ENCODE results near the gene LORICRIN. TPM values are rescaled to one million over a fixed set of nuclear protein-coding genes. Genes with fewer than 3 reads are reported as not detected.

The LORICRIN gene
- polyA plus RNA-seq, 4 donors: not detected

DNA sequence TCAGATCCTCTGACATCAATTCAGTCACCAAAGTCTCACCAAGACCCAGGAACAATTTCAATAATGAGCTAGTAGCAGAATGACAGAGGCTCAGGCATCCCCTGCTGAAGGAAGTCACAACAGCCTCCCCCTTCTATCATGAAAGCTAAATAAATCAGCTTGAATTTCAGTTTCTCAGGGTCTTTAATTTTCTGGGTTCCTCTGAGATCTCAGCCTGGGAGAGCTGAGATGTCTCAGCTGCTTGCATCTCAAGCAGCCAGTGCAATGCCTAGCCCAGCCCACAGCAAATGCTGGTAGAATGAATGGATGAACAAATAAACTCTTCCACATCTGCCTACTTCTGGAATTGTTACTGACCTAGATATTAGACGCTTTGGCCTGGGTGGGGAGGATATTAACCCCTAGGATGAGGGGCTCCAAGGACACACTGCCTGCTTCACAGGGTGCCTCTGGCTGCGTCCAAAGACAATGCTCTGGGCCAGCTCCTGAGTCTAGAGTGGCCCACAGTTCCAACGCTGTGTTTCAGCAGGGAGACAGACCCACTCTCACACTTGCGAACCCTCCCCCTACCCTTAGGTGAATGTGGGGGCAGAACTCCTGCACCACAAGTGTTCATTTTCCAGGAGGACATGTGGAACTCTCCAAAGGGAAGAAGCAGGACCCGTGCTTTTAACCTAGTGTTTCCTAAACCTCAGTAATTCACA is 11.2 kb upstream of the LORICRIN start:
- peak in 1 of 4 donors; percentile 35 for DNase-seq (ENCODE audit: low read depth in 4 of 4, low spot score in 3 of 4)

DNA sequence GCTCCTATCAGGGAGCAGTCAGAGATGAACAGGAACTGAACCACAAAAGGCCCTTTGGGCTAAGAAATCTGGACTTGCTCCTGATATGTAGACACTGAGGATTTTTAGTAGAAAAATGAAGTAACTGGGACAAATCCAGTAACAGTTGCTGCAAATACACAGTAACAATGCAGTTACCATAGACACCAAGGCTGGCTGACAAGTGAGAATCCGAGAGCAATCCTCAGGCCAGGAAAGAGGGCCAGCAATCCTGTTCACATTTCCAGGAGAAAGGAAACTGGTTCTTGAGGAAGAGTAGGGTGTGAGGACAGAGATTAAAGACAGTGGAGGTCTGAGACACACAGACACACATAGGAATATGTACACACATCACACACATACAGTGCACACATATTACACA is 9.3 kb upstream of the LORICRIN start:
- no peak for DNase-seq (ENCODE audit: low read depth in 4 of 4, low spot score in 3 of 4)

DNA sequence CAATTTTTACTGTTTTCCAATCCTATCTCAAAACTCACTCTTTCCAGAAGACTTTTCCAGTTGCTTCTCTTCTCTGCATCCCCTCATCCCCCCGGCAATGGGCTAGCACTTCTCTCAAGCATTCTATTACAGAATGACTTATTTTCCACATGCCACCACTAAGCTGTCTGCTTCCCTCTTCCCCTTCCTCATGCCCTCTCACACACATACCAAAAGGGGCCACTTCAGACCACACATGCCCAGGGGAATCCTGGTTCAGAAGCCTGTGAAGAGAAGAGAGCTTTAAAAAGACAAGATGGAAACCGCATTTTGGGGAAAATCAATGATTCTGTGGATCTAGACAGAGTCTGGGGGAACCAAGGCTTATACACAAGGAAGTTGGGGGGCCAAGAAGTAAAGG is 8.4 kb upstream of the LORICRIN start:
- DNase-seq (ENCODE audit: low read depth in 4 of 4, low spot score in 3 of 4): no peak

GRCh38 chr1:153251562-153251961 is 7.9 kb upstream of the LORICRIN start:
- no peak for DNase-seq (ENCODE audit: low read depth in 4 of 4, low spot score in 3 of 4)

- no peak for DNase-seq (ENCODE audit: low read depth in 4 of 4, low spot score in 3 of 4)
Observed at GRCh38 chr1:153251988-153252387, 7.5 kb upstream of the LORICRIN start.

GRCh38 chr1:153253076-153253475 is 6.4 kb upstream of the LORICRIN start:
- no peak for DNase-seq (ENCODE audit: low read depth in 4 of 4, low spot score in 3 of 4)

GRCh38 chr1:153253693-153254092 is 5.8 kb upstream of the LORICRIN start:
- no peak for DNase-seq (ENCODE audit: low read depth in 4 of 4, low spot score in 3 of 4)

GRCh38 chr1:153260585-153261280 is 1.2 kb downstream of the LORICRIN start:
- no peak for DNase-seq (ENCODE audit: low read depth in 4 of 4, low spot score in 3 of 4)

DNA sequence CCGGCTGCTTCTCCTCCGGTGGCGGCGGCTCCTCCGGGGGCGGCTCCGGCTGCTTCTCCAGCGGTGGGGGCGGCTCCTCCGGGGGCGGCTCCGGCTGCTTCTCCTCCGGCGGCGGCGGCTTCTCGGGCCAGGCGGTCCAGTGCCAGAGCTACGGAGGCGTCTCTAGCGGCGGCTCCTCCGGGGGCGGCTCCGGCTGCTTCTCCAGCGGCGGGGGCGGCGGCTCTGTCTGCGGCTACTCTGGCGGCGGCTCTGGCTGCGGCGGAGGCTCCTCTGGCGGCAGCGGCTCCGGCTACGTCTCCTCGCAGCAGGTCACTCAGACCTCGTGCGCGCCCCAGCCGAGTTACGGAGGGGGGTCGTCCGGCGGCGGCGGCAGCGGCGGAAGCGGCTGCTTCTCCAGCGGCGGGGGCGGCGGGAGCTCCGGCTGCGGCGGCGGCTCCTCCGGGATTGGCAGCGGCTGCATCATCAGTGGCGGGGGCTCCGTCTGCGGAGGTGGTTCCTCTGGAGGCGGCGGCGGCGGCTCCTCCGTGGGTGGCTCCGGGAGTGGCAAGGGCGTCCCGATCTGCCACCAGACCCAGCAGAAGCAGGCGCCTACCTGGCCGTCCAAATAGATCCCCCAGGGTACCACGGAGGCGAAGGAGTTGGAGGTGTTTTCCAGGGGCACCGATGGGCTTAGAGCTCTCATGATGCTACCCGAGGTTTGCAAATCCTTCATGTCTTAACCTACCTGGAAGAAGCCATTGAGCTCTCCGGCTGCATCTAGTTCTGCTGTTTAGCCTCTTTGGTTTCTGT is 2.0 kb downstream of the LORICRIN start:
- DNase-seq (ENCODE audit: low read depth in 4 of 4, low spot score in 3 of 4): no peak

DNA sequence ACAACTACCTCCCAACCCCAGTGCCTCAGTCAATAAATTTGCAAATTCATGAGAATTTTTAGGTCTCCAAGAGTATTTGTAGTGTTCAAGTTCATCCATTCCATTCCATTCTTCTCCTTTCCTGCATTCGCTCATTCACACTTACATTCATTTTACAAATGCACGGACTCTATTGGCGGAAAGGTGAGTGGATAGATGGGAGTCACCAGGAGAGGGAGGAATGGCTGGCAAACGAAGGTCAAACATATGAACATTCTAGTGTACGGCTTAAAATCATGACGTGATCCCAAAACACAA is 2.5 kb downstream of the LORICRIN start:
- no peak for DNase-seq (ENCODE audit: low read depth in 4 of 4, low spot score in 3 of 4)

DNA sequence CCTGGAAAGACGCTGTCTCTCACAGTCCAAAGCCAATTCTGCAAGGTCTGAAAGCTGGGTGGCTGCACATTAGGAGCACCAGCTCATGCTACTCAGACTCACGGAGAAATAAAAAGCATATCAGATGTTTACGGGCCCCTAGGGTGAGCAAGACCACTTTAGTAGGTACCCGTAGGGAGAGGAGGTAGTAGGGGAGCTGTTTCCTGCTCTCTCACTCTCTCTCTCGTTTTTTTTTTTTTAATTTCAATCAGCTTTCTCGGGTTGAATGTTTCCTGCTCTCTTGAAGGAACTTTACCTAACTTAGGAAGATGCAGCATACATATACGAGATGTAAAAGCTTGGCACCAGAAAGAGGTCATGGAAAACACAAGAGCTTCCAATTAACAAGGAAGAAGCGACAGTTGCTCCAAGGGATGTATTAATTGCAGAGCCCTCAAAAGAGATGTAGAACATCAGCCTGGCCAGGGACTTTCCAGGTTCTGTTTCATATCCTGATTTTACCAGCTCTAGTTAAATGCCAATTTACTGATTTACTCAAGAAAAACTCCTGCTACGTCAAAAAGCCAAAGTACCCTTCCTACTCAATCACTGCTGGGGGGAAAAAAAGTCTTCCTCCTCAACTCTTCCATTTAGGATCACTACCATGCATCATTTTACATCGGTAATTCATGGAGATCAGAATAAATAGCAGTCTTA is 3.1 kb downstream of the LORICRIN start:
- no peak for DNase-seq (ENCODE audit: low read depth in 4 of 4, low spot score in 3 of 4)

GRCh38 chr1:153265457-153265856 is 6.0 kb downstream of the LORICRIN start:
- DNase-seq (ENCODE audit: low read depth in 4 of 4, low spot score in 3 of 4): no peak

- DNase-seq (ENCODE audit: low read depth in 4 of 4, low spot score in 3 of 4): no peak
Observed at GRCh38 chr1:153271711-153272110, 12.2 kb downstream of the LORICRIN start.

DNA sequence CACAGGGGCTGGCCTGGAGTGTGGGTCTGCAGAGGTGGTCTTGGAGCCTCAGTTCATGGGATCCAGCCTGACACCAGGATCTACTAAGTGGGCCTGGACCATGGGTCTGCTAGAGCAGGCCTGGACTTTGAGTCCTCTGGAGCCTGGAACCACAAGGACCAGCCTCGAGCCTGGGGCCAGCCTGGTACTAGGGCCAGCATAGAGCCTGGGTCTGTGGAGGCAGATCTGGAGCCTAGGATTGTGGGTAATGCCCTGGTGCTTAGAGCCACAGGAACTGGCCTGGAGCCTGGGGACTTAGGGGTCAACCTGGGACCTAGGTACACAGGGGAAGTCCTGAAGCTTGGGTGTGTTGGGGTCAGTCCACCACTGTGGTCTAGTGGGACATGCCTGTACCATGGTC is 12.7 kb downstream of the LORICRIN start:
- no peak for DNase-seq (ENCODE audit: low read depth in 4 of 4, low spot score in 3 of 4)

DNA sequence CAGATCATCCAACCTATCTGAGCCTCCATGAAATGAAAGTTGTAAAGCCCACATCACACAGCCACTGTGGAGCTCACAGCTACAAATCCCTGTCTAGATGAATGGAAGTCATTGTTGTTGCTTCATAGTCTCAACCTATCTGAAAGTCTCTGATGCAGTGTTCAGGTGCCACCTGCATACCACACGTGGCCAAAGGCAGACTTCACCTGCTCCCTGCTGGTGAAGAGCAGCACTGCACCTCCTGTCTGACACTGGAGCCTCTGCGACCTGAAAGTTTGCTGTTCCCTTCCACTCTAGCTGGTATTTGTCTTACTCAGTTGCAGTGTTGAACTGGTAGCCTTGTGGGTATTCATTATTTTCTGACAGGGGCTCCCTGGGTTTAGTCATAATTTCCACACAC is 18.4 kb downstream of the LORICRIN start:
- no peak for DNase-seq (ENCODE audit: low read depth in 4 of 4, low spot score in 3 of 4)

- no peak for DNase-seq (ENCODE audit: low read depth in 4 of 4, low spot score in 3 of 4)
Observed at GRCh38 chr1:153288634-153289275, 29.3 kb downstream of the LORICRIN start.

- DNase-seq (ENCODE audit: low read depth in 4 of 4, low spot score in 3 of 4): no peak
Observed at GRCh38 chr1:153291514-153291913, 32.0 kb downstream of the LORICRIN start.

GRCh38 chr1:153292185-153292584 is 32.7 kb downstream of the LORICRIN start:
- DNase-seq (ENCODE audit: low read depth in 4 of 4, low spot score in 3 of 4): no peak

GRCh38 chr1:153292740-153293479 is 33.4 kb downstream of the LORICRIN start:
- DNase-seq (ENCODE audit: low read depth in 4 of 4, low spot score in 3 of 4): no peak

DNA sequence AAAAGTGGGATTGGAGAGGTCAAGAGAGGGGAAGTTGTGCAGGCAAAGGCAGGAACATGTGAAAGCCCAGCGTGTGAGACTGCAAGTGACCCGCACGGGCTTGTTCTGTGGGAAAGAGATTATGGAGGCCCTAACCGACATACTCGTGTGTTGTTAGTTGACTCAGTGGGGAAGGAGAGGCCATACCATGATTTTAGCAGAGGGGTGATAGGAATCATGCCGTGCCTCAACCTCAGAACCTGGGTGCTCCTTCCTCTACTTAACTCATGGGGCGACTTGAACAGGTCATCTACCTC is 33.9 kb downstream of the LORICRIN start:
- DNase-seq (ENCODE audit: low read depth in 4 of 4, low spot score in 3 of 4): no peak

Measured in right renal pelvis (tissue), 4 donors.